HG02943 (cell line): ENCODE results near the gene AGBL4.
"Not testable (repeated sequence)": the region's sequence is repeated elsewhere in the genome, so short reads cannot be mapped to it uniquely, and the experiment has no call there.

Source experiments
- ATAC-seq: cut with Tn5 transposase; IDR thresholded peaks from one replicate; pipeline ENCODE4 v1.9.1; 2021; ENCODE audit warnings: mild to moderate bottlenecking, low read depth, moderate library complexity; ENCODE audit not compliant: unreplicated experiment

The AGBL4 gene

GRCh38 chr1:49052102-49052501 is 971.7 kb downstream of the AGBL4 start:
- no peak for ATAC-seq

GRCh38 chr1:49051647-49052046 is 972.1 kb downstream of the AGBL4 start:
- no peak for ATAC-seq

- ATAC-seq: no peak
Measured at GRCh38 chr1:49050041-49050440, 973.7 kb downstream of the AGBL4 start.

- ATAC-seq: no peak
Measured at GRCh38 chr1:49048188-49048587, 975.6 kb downstream of the AGBL4 start.

GRCh38 chr1:49046305-49046704 is 977.4 kb downstream of the AGBL4 start:
- no peak for ATAC-seq

GRCh38 chr1:49045371-49045770 is 978.4 kb downstream of the AGBL4 start:
- no peak for ATAC-seq

GRCh38 chr1:49036700-49037099 is 987.1 kb downstream of the AGBL4 start:
- no peak for ATAC-seq

- no peak for ATAC-seq
Measured at GRCh38 chr1:49028396-49028795, 995.4 kb downstream of the AGBL4 start.

- no peak for ATAC-seq
Measured at GRCh38 chr1:49026230-49026811, 997.4 kb downstream of the AGBL4 start.

- no peak for ATAC-seq
Measured at GRCh38 chr1:49016030-49016977, 1007.5 kb downstream of the AGBL4 start.

- no peak for ATAC-seq
Measured at GRCh38 chr1:49013079-49013478, 1010.7 kb downstream of the AGBL4 start.

GRCh38 chr1:49002981-49003380 is 1020.8 kb downstream of the AGBL4 start:
- not testable (repeated sequence) for ATAC-seq

- ATAC-seq: no peak
Measured at GRCh38 chr1:48999321-48999720, 1024.4 kb downstream of the AGBL4 start.

GRCh38 chr1:48996311-48996710 is 1027.4 kb downstream of the AGBL4 start:
- no peak for ATAC-seq

- no peak for ATAC-seq
Measured at GRCh38 chr1:48988633-48989197, 1035.0 kb downstream of the AGBL4 start.

- ATAC-seq: no peak
Measured at GRCh38 chr1:48979940-48980339, 1043.8 kb downstream of the AGBL4 start.

GRCh38 chr1:48978413-48978812 is 1045.3 kb downstream of the AGBL4 start:
- no peak for ATAC-seq

- ATAC-seq: no peak
Measured at GRCh38 chr1:48977273-48977672, 1046.5 kb downstream of the AGBL4 start.

GRCh38 chr1:48969971-48970370 is 1053.8 kb downstream of the AGBL4 start:
- ATAC-seq: no peak

- no peak for ATAC-seq
Measured at GRCh38 chr1:48967318-48967717, 1056.4 kb downstream of the AGBL4 start.

- ATAC-seq: no peak
Measured at GRCh38 chr1:48966583-48966982, 1057.2 kb downstream of the AGBL4 start.

GRCh38 chr1:48960320-48960719 is 1063.4 kb downstream of the AGBL4 start:
- no peak for ATAC-seq
